SK-N-SH (cell line): ENCODE results near the gene WDTC1. TPM values are rescaled to one million over a fixed set of nuclear protein-coding genes. Genes with fewer than 3 reads are reported as not detected.

Experiments used
- CTCF ChIA-PET: fragments of 300-600, 350-600 bp; formaldehyde crosslinking; extraction: SDS; loops from one replicate; lab custom pipeline; 2021; lab: Yijun Ruan, JAX
- POLR2A ChIA-PET: fragments of 350-600 bp; sonication (Branson Sonifier 250); formaldehyde crosslinking; extraction: SDS; loops from one replicate; lab custom pipeline; 2020; ENCODE audit warnings: antibody characterized with exemption, inconsistent platforms; lab: Yijun Ruan, JAX
- DNase-seq: peaks from one replicate; pipeline ENCODE4 v3.0.0; 2012
- H2AFZ ChIP-seq: fragments of 200-600 bp; sonication (generic); 2 replicates; pipeline ENCODE4 v1.8.1; 2016; ENCODE audit warnings: antibody characterized with exemption, mild to moderate bottlenecking, low read depth
- H3F3A ChIP-seq: fragments of 200-600 bp; sonication (generic); replicated peaks from 2 replicates; pipeline ENCODE3; 2016; ENCODE audit warnings: antibody characterized with exemption, mild to moderate bottlenecking; ENCODE audit not compliant: insufficient read depth
- H3K27ac ChIP-seq, 2 experiments: fragments of 200-500 bp in 1 of 2; fragments of 200-600 bp in 1 of 2; sonication (Bioruptor generic) in 1 of 2; sonication (generic), shearing (Covaris generic) in 1 of 2; 2 replicates each; pipeline versions ENCODE4 v1.5.1 to v1.6.1; 2014 to 2016; ENCODE audit warnings: low read depth in 2 of 2, inconsistent platforms in 1 of 2, low read length in 1 of 2, mild to moderate bottlenecking in 1 of 2, mixed read lengths in 1 of 2
- H3K27me3 ChIP-seq: fragments of 200-600 bp; sonication (generic), shearing (Covaris generic); 2 replicates; pipeline ENCODE4 v1.6.1; 2016; ENCODE audit warnings: mixed run types; ENCODE audit not compliant: insufficient read depth
- H3K36me3 ChIP-seq, 2 experiments: fragments of 200-500 bp in 1 of 2; fragments of 200-600 bp in 1 of 2; sonication (Bioruptor generic) in 1 of 2; sonication (generic) in 1 of 2; replicated peaks in 1 of 2; 2 replicates each; pipeline versions ENCODE3 to v1.5.1; 2014 to 2016; ENCODE audit warnings: low read length in 1 of 2, mild to moderate bottlenecking in 1 of 2; ENCODE audit not compliant: insufficient read depth in 2 of 2, control insufficient read depth in 1 of 2
- H3K4me1 ChIP-seq, 2 experiments: fragments of 200-500 bp in 1 of 2; fragments of 200-600 bp in 1 of 2; sonication (Bioruptor generic) in 1 of 2; sonication (generic), shearing (Covaris generic) in 1 of 2; 2 replicates each; pipeline versions ENCODE4 v1.5.1 to v1.6.1; 2014 to 2016; ENCODE audit warnings: low read depth in 1 of 2, low read length in 1 of 2, mixed run types in 1 of 2; ENCODE audit not compliant: insufficient read depth in 2 of 2, control insufficient read depth in 1 of 2
- H3K4me2 ChIP-seq: fragments of 200-600 bp; sonication (generic), shearing (Covaris generic); 2 replicates; pipeline ENCODE4 v1.6.1; 2017; ENCODE audit warnings: mixed run types
- H3K4me3 ChIP-seq, 2 experiments: fragments of 200-500 bp in 1 of 2; fragments of 200-600 bp in 1 of 2; sonication (Bioruptor generic) in 1 of 2; sonication (generic), shearing (Covaris generic) in 1 of 2; 2 replicates each; pipeline versions ENCODE4 v1.5.1 to v1.8.1; 2014 to 2016; ENCODE audit warnings: low read depth in 2 of 2, inconsistent platforms in 1 of 2, low read length in 1 of 2, mild to moderate bottlenecking in 1 of 2, mixed read lengths in 1 of 2, moderate library complexity in 1 of 2
- H3K79me2 ChIP-seq: fragments of 200-600 bp; sonication (generic); 2 replicates; pipeline ENCODE4 v1.8.1; 2017; ENCODE audit warnings: mild to moderate bottlenecking; ENCODE audit not compliant: insufficient read depth
- H3K9ac ChIP-seq: fragments of 200-600 bp; sonication (generic); 2 replicates; pipeline ENCODE4 v1.6.1; 2017; ENCODE audit warnings: mixed run types
- H3K9me2 ChIP-seq: fragments of 200-600 bp; sonication (generic); 2 replicates; pipeline ENCODE4 v1.6.1; 2017; ENCODE audit warnings: mixed run types
- H3K9me3 ChIP-seq: fragments of 200-600 bp; sonication (generic); 2 replicates; pipeline ENCODE4 v1.6.1; 2017; ENCODE audit warnings: mixed run types, mild to moderate bottlenecking, moderate library complexity
- H4K20me1 ChIP-seq: fragments of 200-600 bp; sonication (generic); 2 replicates; pipeline ENCODE4 v1.6.1; 2017; ENCODE audit warnings: mild to moderate bottlenecking, mixed run types; ENCODE audit not compliant: insufficient read depth
- CHD2 ChIP-seq: fragments of 150-350 bp; IDR thresholded peaks from 2 replicates; pipeline ENCODE4 v1.6.1; 2018; ENCODE audit warnings: low read length; ENCODE audit not compliant: partially characterized antibody
- ELF1 ChIP-seq: IDR thresholded peaks from 2 replicates; pipeline ENCODE4 v1.4.0; 2012
- EZH2phosphoT487 ChIP-seq: fragments of 200-600 bp; sonication (generic); IDR thresholded peaks from 2 replicates; pipeline ENCODE4 v1.6.1; 2017; ENCODE audit warnings: low read depth, mixed run types, mild to moderate bottlenecking, antibody characterized with exemption, moderate library complexity, borderline replicate concordance
- GABPA ChIP-seq: IDR thresholded peaks from 2 replicates; pipeline ENCODE4 v1.4.0; 2012; ENCODE audit warnings: low read depth, mild to moderate bottlenecking
- GATA2 ChIP-seq: sonication (generic); formaldehyde crosslinking; IDR thresholded peaks from 2 replicates; pipeline ENCODE4 v1.5.0; 2020; ENCODE audit warnings: mild to moderate bottlenecking, missing genetic modification reagents
- IRF3 ChIP-seq: fragments of 150-350 bp; IDR thresholded peaks from 2 replicates; pipeline ENCODE4 v1.6.1; 2016; ENCODE audit warnings: mild to moderate bottlenecking, low read depth, low read length
- JUND ChIP-seq: IDR thresholded peaks from 2 replicates; pipeline ENCODE4 v1.4.0; 2012
- MXI1 ChIP-seq: IDR thresholded peaks from 2 replicates; pipeline ENCODE4 v1.6.1; 2012; ENCODE audit warnings: mild to moderate bottlenecking, low read depth, low read length, improper control_type of control experiment
- NFIC ChIP-seq: IDR thresholded peaks from 2 replicates; pipeline ENCODE4 v1.4.0; 2012; ENCODE audit warnings: borderline replicate concordance
- NRF1 ChIP-seq: IDR thresholded peaks from 2 replicates; pipeline ENCODE4 v1.6.1; 2012; ENCODE audit warnings: low read depth, mild to moderate bottlenecking, low read length
- POLR2AphosphoS5 ChIP-seq: IDR thresholded peaks from 2 replicates; pipeline ENCODE4 v1.6.1; 2012; ENCODE audit warnings: low read depth, low read length
- RCOR1 ChIP-seq: fragments of 150-350 bp; IDR thresholded peaks from 2 replicates; pipeline ENCODE4 v1.6.1; 2017; ENCODE audit warnings: antibody characterized with exemption, low read length
- RFX5 ChIP-seq: IDR thresholded peaks from 2 replicates; pipeline ENCODE4 v1.6.1; 2012; ENCODE audit warnings: mild to moderate bottlenecking, improper control_type of control experiment, low read length
- RXRA ChIP-seq: IDR thresholded peaks from 2 replicates; pipeline ENCODE4 v1.4.0; 2012; ENCODE audit warnings: low read depth, mild to moderate bottlenecking, borderline replicate concordance
- SIN3A ChIP-seq: IDR thresholded peaks from 2 replicates; pipeline ENCODE4 v1.6.1; 2012; ENCODE audit warnings: low read depth, mild to moderate bottlenecking, low read length, moderate library complexity, borderline replicate concordance
- SMC3 ChIP-seq: IDR thresholded peaks from 2 replicates; pipeline ENCODE4 v1.6.1; 2012; ENCODE audit warnings: low read depth, low read length, improper control_type of control experiment
- TAF1 ChIP-seq: IDR thresholded peaks from 2 replicates; pipeline ENCODE4 v1.6.1; 2012; ENCODE audit warnings: low read depth, mild to moderate bottlenecking, low read length, moderate library complexity, borderline replicate concordance
- TCF12 ChIP-seq: IDR thresholded peaks from 2 replicates; pipeline ENCODE4 v1.4.0; 2012
- TEAD4 ChIP-seq: IDR thresholded peaks from 2 replicates; pipeline ENCODE4 v1.4.0; 2012; ENCODE audit warnings: mild to moderate bottlenecking, borderline replicate concordance; ENCODE audit not compliant: insufficient read depth
- USF1 ChIP-seq: IDR thresholded peaks from 2 replicates; pipeline ENCODE4 v1.4.0; 2012; ENCODE audit warnings: low read depth, borderline replicate concordance
- YY1 ChIP-seq: IDR thresholded peaks from 2 replicates; pipeline ENCODE4 v1.4.0; 2012; ENCODE audit warnings: low read depth, mild to moderate bottlenecking
- WGBS: methylation state at CpG from one replicate; pipeline ENCODE4 v1.1.6; 2017; ENCODE audit warnings: low lambda C conversion rate; 5-methylcytosine and 5-hydroxymethylcytosine counted together
- polyA plus RNA-seq, 3 experiments: library from polyadenylated mRNA; depleted of rRNA; stranded (reverse); fragments of >200 nt; gene quantifications; 2 replicates each; pipeline ENCODE4 v1.2.3, GENCODE V29; 2012
- TF ChIP-seq, protein P1 (sequence below): IDR thresholded peaks from 2 replicates; pipeline ENCODE4 v1.4.0; 2012; ENCODE audit warnings: low read depth, borderline replicate concordance
- TF ChIP-seq, protein P2 (sequence below): IDR thresholded peaks from 2 replicates; pipeline ENCODE4 v1.4.0; 2012; ENCODE audit warnings: low read depth

WDTC1 gene
- polyA plus RNA-seq, 1 of the 3 experiments (the other 2 are of a cell fraction): 12.0 TPM

- WGBS: 94% methylated on average over 1 of the region's 1 CpG
- Histone ChIP-seq H3K27me3 (no peaks in the 10 kb centered on the region), H3K36me3 (no peaks in the 10 kb centered on the region), H3F3A (peaks cover 5% of the 10 kb centered on the region), H3K9me3 (no peaks in the 10 kb centered on the region), H2AFZ (no peak overlapping the region), H3K9me2 (no peaks in the 10 kb centered on the region), H3K4me1 (no peaks in the 10 kb centered on the region), H3K4me3 (no peak overlapping the region), H3K27ac (no peak overlapping the region), H3K9ac (no peak overlapping the region), H3K79me2 (peaks cover 12% of the 10 kb centered on the region; the same call in 1 of the 2 replicates), H4K20me1 (no peaks in the 10 kb centered on the region), H3K4me2 (no peak overlapping the region)
- no peak for DNase-seq
- CTCF ChIA-PET: interaction anchor here (1.0 to 1.6 kb wide), 3 partner anchors 8 to 426 kb away, joined by 3 to 7 read pairs (median 4); partner anchors contain the start of gene IFI6
- POLR2A ChIA-PET: no interaction called here
- no peak for TF ChIP-seq IRF3
- TF ChIP-seq GABPA: no peak
- no peak for TF ChIP-seq POLR2AphosphoS5
- TF ChIP-seq, protein P1, sequence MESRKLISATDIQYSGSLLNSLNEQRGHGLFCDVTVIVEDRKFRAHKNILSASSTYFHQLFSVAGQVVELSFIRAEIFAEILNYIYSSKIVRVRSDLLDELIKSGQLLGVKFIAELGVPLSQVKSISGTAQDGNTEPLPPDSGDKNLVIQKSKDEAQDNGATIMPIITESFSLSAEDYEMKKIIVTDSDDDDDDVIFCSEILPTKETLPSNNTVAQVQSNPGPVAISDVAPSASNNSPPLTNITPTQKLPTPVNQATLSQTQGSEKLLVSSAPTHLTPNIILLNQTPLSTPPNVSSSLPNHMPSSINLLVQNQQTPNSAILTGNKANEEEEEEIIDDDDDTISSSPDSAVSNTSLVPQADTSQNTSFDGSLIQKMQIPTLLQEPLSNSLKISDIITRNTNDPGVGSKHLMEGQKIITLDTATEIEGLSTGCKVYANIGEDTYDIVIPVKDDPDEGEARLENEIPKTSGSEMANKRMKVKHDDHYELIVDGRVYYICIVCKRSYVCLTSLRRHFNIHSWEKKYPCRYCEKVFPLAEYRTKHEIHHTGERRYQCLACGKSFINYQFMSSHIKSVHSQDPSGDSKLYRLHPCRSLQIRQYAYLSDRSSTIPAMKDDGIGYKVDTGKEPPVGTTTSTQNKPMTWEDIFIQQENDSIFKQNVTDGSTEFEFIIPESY: no peak
- TF ChIP-seq USF1: no peak
Observed at GRCh38 chr1:27246194-27246593, 11.8 kb downstream of the WDTC1 start.

DNA sequence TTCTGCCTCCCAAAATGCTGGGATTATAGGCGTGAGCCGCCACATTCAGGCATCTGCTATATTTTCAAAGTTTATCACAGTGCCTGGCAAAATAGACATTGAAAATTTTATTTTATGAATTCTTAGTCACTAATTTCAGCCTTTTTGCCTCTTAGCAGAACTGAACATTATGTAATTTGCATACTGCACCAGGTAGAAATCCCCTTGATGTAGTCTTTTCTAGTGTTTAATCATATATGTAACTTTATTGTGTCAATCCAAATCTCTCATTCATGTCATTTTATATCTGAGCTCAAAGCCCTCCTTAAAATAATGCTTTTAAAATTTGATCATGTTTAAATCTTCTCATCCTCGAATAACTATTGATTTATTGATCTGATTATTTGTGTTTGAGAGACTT, 19.2 kb downstream of the WDTC1 start:
- Histone ChIP-seq H3K4me1 (no peaks in the 10 kb centered on the region), H3K79me2 (no peaks in the 10 kb centered on the region), H3K4me2 (no peak overlapping the region), H3K9ac (no peak overlapping the region), H3K9me2 (no peaks in the 10 kb centered on the region), H2AFZ (no peak overlapping the region), H3K9me3 (no peaks in the 10 kb centered on the region), H3K4me3 (no peak overlapping the region), H3F3A (no peaks in the 10 kb centered on the region), H4K20me1 (no peaks in the 10 kb centered on the region), H3K36me3 (no peaks in the 10 kb centered on the region), H3K27ac (no peak overlapping the region), H3K27me3 (no peaks in the 10 kb centered on the region)
- TF ChIP-seq, protein P2, sequence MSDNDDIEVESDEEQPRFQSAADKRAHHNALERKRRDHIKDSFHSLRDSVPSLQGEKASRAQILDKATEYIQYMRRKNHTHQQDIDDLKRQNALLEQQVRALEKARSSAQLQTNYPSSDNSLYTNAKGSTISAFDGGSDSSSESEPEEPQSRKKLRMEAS: no peak
- TF ChIP-seq TEAD4 (no peak), SMC3 (no peak), RXRA (no peak), POLR2AphosphoS5 (no peak), RFX5 (no peak), TCF12 (no peak), ELF1 (no peak), TAF1 (no peak), CHD2 (no peak), RCOR1 (no peak), YY1 (no peak), SIN3A (no peak), GATA2 (no peak), NFIC (no peak), NRF1 (no peak), EZH2phosphoT487 (no peak), USF1 (no peak), MXI1 (no peak), JUND (no peak)
- CTCF ChIA-PET: interaction anchor here (0.9 to 1.9 kb wide), 3 partner anchors 31 to 209 kb away, joined by 3 to 6 read pairs (median 3); no protein-coding TSS in a partner anchor
- POLR2A ChIA-PET: no interaction called here
- no peak for DNase-seq
- WGBS: 79% methylated on average over 3 of the region's 3 CpGs
